NCI-H345 (cell line): Measurements from ENCODE around the gene TEDC2.
A peak's percentile ranks its signal among the peaks of the same experiment; 100 is the strongest.
"Not testable (repeated sequence)": the region's sequence is repeated elsewhere in the genome, so short reads cannot be mapped to it uniquely, and the experiment has no call there.

Experiments used
- DNase-seq: peaks from one replicate; lab custom pipeline; 2025; lab: John Stamatoyannopoulos, UW

Gene TEDC2, protein sequence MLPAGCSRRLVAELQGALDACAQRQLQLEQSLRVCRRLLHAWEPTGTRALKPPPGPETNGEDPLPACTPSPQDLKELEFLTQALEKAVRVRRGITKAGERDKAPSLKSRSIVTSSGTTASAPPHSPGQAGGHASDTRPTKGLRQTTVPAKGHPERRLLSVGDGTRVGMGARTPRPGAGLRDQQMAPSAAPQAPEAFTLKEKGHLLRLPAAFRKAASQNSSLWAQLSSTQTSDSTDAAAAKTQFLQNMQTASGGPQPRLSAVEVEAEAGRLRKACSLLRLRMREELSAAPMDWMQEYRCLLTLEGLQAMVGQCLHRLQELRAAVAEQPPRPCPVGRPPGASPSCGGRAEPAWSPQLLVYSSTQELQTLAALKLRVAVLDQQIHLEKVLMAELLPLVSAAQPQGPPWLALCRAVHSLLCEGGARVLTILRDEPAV

DNA sequence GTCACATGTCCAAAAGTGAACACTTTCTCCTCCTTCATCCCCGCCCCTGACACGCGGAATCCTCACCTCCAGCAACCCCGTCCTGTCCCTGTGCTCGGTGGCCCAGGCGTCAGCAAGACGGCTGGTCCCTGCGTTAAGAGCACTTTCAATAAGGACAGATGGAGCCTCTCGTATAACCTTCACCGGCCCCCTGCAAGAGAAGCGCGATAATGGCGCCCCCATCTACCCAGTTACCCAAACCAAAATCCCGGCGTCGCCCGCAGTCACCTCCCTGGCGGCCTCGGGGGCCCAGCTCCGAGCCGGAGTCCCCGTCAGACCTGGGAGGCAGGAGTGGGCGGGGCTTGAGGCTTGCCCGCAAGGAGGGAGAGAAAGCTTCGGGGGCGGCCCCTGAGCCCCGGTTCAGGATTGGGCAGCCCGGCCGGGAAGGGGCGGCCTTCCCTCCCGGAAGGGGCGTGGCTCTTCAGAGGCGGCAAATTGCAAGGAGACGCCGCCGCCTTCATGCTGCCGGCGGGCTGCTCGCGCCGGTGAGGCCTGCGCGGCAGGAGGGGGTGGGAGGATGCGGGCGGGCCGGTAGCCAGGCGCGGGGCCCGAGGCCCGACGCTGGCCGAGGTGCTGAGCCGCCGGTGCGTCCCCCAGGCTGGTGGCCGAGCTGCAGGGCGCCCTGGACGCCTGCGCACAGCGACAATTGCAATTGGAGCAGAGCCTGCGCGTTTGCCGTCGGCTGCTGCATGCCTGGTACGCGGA lies at the start of gene TEDC2:
TSS of gene TEDC2 (plus strand) at position 463 of the 744 bp plus-strand sequence. CDS start at position 499, 36 bp downstream.
- DNase-seq, result peak; percentile 97

DNA sequence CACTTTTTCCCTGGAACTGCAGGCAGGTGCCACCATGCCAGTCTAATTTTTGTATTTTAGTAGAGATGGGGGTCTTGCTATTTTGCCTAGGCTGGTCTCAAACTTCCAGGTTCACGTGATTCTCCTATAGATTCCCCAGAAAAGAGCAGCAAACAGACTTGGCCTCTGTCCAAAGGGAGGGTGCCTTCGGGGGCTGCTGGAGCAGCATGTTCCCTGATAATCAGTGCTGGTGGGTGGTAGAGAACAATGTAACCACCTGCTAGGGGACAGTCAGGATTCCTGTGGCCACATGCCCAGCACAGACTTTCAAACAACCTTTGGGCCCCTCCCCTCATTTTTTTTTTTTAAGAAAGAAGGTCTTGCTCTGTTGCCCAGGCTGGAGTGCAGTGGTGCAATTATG lies 44.8 kb upstream of the TEDC2 start:
- DNase-seq, result peak; percentile 53

DNA sequence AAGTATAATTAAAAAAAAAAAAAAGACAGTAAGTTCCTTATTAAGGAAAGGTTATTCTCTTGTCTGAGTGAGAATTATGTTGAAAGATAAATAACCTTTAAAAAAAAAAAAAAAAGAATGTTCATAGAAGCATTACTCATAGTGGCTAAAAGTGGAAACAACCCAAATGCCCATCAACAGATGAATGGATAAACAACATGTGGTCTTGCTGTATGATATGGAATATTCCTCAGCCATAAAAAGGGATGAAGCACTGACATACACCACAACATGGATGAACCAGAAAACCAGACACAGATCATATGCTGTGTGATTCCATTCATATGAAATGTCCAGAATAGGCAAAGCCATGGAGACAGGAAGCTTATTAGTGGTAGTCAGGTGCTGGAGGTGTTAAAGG lies 39.9 kb upstream of the TEDC2 start:
- DNase-seq, result no peak

DNA sequence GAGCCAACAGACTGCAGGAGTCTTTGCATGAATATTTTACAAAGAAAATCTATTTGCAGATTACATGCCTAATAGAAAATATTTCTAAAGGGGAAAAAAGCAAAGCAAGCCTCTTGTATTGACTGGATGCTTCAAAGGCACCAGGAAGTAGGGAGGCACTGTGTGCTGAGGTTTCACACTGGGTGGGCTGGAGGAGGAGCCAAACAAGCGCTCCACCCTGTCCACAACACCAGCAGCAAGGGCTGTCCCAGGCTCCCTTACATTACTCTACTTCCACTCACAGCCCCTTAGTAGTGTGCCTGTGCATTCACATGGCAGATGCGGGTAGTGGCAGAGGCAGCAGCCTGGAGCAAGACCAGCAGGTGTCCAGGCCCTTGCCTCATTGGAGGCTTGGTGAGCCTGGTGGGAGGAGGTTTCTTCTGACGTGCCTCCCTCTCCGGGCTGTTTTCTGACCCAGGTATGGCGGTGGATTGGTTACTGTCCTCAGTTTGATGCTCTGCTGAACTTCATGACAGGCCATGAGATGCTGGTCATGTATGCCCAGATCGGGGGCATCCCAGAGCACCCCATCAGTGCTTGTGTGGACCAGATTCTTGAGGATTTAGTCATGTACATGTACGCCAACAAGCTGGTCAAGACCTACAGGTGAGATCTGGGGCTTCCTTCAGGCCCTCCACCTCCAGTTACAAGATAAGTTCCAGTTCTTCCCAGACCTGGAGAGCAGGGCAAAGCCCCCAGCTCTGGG lies 37.6 kb upstream of the TEDC2 start:
- DNase-seq, result no peak

DNA sequence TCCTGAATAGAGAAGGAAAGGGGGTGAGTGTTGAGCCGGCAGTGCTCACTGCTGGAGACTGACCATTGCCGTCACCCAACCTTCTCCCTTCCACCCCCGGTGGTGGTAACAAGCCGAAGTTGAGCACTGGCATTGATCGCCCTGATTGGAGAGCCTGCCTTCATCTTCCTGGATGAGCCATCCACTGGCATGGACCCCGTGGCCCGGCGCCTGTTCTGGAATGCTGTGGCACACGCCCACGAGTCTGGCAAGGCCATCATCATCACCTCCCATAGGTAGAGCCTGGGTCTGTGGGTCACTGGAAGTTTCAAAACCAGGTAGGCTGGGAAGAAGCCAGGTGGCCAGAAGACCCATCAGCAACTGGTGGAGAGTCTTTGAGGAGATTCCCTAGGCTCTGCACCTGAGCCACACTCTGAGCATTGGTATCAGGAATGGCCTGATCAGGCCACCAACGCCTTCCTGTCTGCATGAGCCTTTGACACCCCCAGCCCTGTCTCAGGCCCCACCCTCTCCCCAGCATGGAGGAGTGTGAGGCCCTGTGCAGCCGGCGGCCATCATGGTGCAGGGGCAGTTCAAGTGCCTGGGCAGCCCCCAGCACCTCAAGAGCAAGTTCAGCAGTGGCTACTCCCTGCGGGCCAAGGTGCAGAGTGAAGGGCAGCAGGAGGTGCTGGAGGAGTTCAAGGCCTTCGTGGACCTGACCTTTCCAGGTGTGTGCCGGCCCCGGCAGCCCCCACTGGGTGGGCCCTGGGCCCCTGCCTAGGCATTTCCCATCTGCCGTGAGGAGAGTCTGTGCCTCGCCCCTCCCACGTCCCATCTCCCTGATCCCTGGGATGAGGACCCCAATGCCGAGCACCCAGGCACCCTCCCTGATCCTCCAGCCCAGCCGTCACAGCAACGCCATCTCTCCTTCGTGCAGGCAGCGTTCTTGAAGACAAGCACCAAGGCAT lies 35.6 kb upstream of the TEDC2 start:
- no peak for DNase-seq

DNA sequence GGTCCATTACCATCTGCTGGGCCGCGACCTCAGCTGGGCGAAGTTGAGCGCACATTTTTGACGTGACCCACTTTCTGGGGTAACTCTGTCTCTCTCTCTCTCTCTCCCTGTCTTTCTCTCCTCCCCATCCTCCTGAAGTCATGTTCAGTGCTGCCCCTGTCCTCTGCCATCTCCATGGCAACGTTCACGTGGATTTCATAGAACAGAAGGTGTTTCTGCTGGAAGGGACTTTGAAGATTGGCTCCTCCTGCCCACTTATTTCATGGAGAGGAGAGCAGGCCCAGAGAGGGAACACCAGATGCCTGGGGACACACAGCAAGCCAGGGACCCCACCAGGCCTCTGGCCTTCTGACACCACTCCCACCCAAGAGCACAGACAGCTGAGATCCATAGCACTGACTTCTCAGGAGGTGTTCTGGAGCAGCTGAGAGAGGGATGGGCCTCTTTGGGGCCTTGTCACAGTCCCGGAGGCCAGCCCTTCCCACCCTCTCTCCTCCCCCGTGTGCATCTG lies 34.8 kb upstream of the TEDC2 start:
- no peak for DNase-seq

DNA sequence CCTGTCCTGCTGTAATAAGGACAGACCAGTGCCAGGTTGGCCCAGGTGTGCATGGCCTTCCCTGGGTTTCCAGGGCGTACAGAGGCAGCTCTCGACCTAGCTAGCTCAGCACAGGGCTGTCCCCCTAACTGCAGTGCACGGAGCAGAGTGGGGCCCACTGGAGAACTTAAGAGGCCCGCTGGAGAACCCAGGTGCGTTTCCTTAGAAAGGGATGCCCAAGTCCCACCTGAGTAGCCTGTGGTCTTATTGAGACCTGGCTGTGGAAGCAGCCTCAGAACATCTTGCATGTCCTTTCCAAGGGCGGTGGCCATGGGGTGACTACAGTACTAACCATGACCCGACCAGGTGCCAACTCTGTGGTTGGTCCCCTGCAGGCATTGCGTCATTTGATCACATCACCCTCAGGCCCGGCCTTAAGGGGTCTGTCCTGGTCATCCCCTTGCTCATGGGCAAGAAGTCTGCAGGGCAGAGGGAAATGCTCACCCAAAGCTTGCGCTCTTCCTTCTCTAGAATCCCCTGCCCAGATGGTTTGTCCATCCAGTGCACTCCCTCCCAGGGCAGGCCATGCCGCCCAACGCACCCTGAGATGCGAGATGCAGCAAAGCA lies 34.0 kb upstream of the TEDC2 start:
- DNase-seq, result no peak

DNA sequence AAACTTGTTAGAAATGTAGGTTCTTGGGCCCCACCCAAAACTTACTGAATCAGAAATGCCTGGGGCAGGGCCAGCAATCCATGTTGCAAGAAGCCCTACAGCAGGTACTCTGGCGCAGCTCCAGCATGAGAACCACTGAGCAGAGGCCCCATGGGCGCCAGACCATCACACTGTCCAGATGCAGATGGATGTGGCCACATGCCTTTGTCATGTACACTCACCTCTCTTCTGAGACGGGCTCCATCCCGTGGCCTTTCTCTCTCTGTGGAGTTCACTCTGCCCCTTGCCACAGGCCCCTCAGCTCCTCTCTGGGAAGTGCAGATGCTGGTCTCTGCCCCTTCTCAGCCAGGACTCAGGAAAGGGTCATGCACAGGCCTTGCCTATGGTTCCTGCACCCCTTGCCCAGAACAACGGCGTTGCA lies 33.0 kb upstream of the TEDC2 start:
- DNase-seq, result no peak

DNA sequence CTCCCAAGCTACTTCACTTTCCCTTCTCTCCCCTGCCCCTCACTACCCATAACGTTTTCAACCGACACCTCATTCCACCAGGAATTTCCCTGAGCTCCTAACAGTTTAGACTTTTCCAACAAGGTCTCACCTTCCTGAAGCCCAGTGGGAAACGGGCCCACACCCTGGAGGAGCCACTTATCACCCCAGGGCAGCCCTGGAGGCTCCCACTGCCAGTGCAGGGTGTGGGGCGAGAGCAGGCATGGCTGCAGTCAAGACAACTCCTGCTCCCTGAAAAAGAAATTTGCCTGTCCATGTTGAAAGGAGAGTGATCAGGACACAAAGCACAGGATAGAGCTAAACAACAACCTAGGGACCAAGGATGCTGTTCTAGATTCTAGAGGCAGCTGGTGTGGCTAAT lies 32.4 kb upstream of the TEDC2 start:
- no peak for DNase-seq

DNA sequence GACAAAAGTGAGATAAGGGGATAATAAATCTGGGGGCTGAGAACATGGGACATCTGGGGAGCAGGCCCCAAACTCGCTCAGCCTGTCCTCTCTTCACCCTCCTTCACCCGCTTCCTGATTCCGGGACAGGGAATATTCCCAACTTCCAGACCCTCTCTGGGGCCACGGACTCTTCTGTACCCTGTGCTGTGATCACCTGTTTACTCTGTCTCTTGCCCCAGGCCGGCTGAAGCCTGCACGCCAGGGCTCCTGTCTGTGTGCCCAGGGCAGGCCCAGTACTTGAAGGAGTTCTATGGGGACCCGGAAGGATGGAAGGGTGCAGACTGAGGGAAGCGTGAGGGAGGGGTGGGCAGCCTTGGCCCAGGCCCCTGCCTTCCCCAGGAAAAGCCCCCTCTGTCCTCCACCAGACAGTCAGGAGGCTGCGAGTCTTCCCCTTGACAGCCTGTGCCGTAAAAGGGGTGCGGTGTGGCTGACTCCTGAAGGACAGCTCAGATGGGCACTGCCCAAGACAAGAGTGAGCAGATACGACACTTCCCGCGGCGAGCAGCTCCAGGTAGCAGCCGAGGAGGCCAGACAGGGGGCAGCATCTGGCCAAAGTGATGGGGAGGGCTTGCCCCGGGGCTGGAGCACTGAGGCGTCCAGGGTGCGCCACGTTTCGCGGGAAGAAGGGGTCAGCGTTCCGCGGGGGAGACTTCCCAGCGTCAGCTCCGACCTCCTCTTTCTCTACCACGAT lies 31.7 kb upstream of the TEDC2 start:
- DNase-seq, result no peak

DNA sequence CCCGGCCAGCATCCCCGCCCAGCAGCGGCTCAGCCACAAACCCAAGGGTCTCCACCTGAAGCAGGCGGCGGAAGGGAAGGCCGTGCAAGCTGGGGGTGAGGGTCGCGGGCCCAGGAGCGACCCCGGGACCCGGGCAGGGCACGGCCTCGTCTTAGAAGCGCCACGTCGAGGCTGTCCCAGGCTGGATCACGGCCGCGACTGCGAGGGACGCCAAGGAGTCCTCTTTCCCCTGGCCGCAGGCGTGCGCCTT lies 31.2 kb upstream of the TEDC2 start:
- DNase-seq, result no peak

DNA sequence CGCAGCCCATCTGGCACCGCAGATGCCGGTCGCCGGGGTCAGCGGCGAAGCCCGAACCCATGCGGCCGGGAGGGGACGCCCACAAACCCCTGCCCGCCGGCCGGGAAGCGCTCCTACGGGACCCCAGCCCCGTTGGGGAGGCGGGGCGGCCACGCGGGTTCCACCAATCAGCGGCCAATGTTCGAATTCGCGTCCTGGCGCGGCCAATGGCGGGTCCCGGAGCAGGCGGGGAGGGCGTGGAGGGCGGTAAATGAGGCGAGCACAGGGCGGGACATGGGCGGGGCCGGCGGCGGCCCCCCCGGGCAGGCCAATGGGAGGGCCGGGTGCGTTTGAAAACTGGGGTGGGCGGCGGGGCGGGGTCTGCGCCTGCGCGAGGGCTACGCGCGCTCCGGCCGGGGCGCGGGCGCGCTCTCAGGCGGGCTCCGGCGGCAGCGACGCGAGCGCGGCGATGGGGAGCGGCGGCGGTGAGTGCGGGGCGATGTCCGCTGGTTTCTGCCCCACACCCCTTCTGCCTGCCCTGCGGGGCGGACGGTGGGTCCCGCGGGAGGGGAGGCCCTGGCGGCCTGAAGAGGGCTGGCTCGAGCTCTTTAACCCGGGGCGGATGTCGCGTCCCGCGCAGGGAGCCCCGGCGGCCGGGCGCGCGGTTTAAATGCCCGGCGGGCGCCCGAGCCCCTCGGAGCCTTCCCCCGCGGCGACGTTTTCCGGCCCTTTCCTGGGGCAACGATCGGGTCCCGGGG lies 30.7 kb upstream of the TEDC2 start, which contains the start of gene CCNF:
TSS of gene CCNF (plus strand) at position 414 of the 737 bp plus-strand sequence. CDS start at position 449, 35 bp downstream.
- DNase-seq, result peak; percentile 98

DNA sequence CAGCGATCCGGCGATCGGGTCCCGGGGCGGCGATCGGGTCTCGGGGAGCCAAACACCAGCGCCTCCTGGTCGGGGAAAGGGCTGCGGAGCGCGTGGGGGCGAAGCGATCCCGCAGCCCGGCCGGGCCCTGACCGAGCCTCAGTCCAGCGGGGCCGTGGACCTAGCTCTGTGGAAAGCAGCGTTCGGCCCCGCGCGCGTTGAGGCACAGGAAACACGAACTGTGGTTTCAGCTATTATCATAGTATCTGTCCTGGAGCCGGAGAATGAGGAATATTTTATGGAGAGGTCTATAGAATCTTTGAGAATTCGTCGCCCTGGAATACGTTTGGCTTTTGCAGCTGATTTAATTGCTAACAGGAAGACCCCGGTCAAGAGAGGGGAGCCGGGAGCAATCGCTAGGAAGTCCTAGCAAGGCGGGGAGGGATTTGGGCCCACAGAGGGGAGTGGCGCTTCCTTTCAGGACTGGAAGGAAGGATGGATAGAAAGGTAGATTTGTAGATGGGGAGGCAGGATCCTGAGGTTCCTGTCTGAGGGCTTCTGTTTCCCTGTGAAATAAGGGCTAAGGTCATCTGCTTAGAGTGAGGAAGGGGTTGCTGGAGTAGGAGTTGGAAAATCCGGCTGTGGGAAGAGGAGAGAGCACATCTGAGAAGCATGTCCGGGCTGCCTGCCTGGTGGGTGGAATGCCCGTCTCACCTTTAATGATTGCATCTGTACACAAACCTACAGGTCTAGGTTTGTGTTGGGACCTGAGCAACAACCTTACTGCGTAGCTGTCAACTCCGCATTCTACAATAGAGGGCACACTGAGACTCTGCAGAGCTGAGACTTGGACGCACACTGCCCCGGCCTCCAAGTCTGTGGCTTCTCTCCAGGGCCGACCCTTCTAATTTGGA lies 29.9 kb upstream of the TEDC2 start:
- DNase-seq, result no peak

DNA sequence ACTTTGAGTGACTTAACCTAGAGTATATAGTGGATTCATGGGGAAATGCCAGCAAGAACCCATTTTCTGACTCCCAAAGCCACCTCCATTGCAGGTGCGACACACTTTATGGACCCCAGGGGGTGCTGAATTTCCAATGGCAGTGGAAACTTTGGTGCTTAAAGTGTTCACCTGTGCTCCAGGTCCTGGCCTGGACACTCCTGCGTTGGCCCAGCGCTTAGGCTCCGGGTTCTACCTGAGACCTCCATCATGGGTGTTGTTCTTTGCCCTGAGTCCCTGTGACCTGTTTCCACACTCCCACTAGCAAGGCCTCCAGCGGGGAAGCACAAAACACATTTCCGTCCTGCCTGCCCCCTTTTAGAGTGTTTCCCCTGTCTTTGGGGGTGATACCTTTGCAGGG lies 27.6 kb upstream of the TEDC2 start:
- no peak for DNase-seq

DNA sequence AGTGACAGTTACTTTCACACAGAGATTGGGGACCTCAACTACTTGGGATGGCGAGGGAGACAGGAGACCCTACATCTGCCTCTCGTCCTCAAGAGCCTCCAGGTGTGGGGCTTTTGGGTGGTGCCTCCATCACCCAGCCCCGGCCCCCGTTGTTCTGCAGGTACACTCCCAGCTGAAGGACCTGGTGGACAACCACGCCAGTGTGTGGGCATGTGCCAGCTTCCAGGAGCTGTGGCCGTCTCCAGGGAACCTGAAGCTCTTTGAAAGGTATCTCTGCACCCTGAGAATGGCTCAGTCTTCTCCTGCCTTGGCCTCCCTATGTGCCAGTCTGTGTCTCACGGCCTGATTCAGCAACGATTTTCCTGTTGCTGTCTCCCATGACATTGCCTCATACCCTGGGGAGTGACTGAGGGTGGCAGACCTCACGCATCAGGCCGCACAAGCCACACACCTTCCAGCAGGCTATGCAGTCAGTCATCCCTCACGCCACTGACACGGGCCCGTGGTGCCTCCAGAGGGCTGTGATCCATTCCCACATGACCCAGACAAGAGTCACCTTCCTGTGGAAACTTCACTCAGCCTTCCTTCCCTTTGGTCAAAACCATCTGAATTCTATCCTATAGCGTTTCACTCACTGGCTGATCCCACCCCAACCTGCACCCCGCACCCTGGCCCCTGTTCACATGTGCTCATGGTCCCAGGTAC lies 27.0 kb upstream of the TEDC2 start:
- DNase-seq, result no peak

DNA sequence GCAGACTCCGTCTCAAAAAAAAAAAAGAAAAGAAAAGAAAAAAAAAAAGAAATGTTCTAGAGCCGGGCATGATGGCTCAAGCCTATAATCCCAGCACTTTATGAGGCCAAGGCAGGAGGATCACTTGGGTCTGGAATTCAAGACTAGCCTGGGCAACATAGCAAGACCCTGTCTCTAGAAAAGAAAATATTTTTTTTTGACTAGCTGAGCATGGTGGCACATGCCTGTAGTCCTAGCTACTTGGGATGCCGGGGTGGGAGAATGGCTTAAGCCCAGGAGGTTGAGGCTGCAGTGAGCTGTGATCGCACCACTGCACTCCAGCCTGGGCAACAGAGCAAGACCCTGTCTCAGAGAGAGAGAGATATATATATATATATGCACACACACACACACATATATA lies 24.7 kb upstream of the TEDC2 start:
- not testable (repeated sequence) for DNase-seq

DNA sequence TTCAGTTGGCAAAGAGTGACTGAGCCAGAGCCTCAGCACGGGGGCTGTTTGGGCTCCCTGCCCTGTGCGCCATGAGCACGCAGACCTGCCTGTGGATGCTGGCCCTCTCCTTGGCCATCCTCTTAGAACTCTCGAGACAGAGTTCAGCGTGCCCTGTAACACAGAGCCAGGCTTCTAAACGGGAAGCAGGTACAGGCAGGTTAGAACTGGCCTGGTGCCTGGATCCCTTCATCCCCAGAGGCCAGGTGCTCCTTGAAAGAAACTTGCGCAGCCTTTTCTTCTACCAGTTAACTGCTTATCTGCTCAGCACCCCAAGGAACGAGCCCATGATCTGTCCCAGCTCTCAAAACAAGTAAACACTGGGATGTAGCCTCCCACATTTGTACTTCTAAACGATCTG lies 23.8 kb upstream of the TEDC2 start:
- no peak for DNase-seq
